IMR-90 (cell line): Measurements from ENCODE around the gene ANG. TPM values are rescaled to one million over a fixed set of nuclear protein-coding genes. Genes with fewer than 3 reads are reported as not detected.

Experiments
- ATAC-seq: fragments of 200-7000 bp; cut with Tn5 transposase; 2 replicates; pipeline ENCODE4 v1.9.1; 2020; ENCODE audit warnings: low read depth, mild to moderate bottlenecking, moderate library complexity
- BruUV-seq: library from RNA; stranded (reverse); fragments of 400-500 nt; replicated peaks from 2 replicates; lab custom pipeline; 2021; lab: Mats Ljungman, UMichigan
- CTCF ChIA-PET: fragments of 300-600 bp; formaldehyde crosslinking; extraction: SDS; loops from one replicate; lab custom pipeline; 2021; ENCODE audit warnings: antibody characterized with exemption; lab: Yijun Ruan, JAX
- POLR2A ChIA-PET: fragments of 300-600 bp; sonication (Branson Sonifier 250); formaldehyde crosslinking; loops from one replicate; lab custom pipeline; 2022; ENCODE audit warnings: antibody characterized with exemption; ENCODE audit not compliant: unreplicated experiment; lab: Charles Lee
- DNase-seq: peaks from one replicate; pipeline ENCODE4 v3.0.0; 2013
- H2AFZ ChIP-seq: replicated peaks from 2 replicates; pipeline ENCODE3; 2013; ENCODE audit warnings: low read length, mild to moderate bottlenecking; ENCODE audit not compliant: poor library complexity
- H2AK5ac ChIP-seq: 2 replicates; pipeline ENCODE4 v1.6.1; 2013; ENCODE audit warnings: low read depth, low read length, inconsistent platforms
- H2AK9ac ChIP-seq: replicated peaks from 2 replicates; pipeline ENCODE3; 2013; ENCODE audit warnings: mild to moderate bottlenecking, low read depth, low read length, moderate library complexity; ENCODE audit not compliant: poor library complexity
- H2BK120ac ChIP-seq: 2 replicates; pipeline ENCODE4 v1.6.1; 2013; ENCODE audit warnings: low read depth, low read length, inconsistent platforms
- H2BK15ac ChIP-seq: 3 replicates; pipeline ENCODE4 v1.6.1; 2013; ENCODE audit warnings: low read depth, low read length, inconsistent platforms
- H2BK20ac ChIP-seq: 2 replicates; pipeline ENCODE4 v1.6.1; 2013; ENCODE audit warnings: low read depth, mild to moderate bottlenecking, inconsistent platforms, low read length, moderate library complexity
- H2BK5ac ChIP-seq: 2 replicates; pipeline ENCODE4 v1.6.1; 2013; ENCODE audit warnings: mild to moderate bottlenecking, low read depth, low read length, inconsistent platforms; ENCODE audit not compliant: poor library complexity, severe bottlenecking
- H3K14ac ChIP-seq: replicated peaks from 2 replicates; pipeline ENCODE4 v1.6.1; 2013; ENCODE audit warnings: low read depth, low read length, inconsistent platforms
- H3K18ac ChIP-seq: 2 replicates; pipeline ENCODE4 v1.6.1; 2013; ENCODE audit warnings: low read depth, low read length, control low read depth
- H3K23ac ChIP-seq: 2 replicates; pipeline ENCODE4 v1.6.1; 2013; ENCODE audit warnings: low read depth, low read length, inconsistent platforms
- H3K27ac ChIP-seq: 2 replicates; pipeline ENCODE4 v1.5.1; 2013; ENCODE audit warnings: mild to moderate bottlenecking, control low read depth, low read length; ENCODE audit not compliant: insufficient read depth
- H3K27me3 ChIP-seq: 2 replicates; pipeline ENCODE4 v1.6.1; 2013; ENCODE audit warnings: low read length; ENCODE audit not compliant: control insufficient read depth, insufficient read depth
- H3K36me3 ChIP-seq: 2 replicates; pipeline ENCODE4 v1.6.1; 2013; ENCODE audit warnings: low read length, mixed read lengths; ENCODE audit not compliant: control insufficient read depth, insufficient read depth
- H3K4ac ChIP-seq: 2 replicates; pipeline ENCODE4 v1.6.1; 2013; ENCODE audit warnings: low read depth, low read length, inconsistent platforms
- H3K4me1 ChIP-seq: 2 replicates; pipeline ENCODE4 v1.6.1; 2013; ENCODE audit warnings: low read length, mixed read lengths; ENCODE audit not compliant: control insufficient read depth, insufficient read depth
- H3K4me2 ChIP-seq: 2 replicates; pipeline ENCODE4 v1.6.1; 2013; ENCODE audit warnings: low read depth, mild to moderate bottlenecking, control low read depth, low read length, moderate library complexity
- H3K4me3 ChIP-seq: 2 replicates; pipeline ENCODE4 v1.5.1; 2013; ENCODE audit warnings: low read depth, mild to moderate bottlenecking, control low read depth, low read length, moderate library complexity; ENCODE audit not compliant: insufficient read depth
- H3K56ac ChIP-seq: 2 replicates; pipeline ENCODE4 v1.6.1; 2013; ENCODE audit warnings: low read length, inconsistent platforms; ENCODE audit not compliant: insufficient read depth; ENCODE audit errors: extremely low read depth
- H3K79me1 ChIP-seq, 2 experiments: 2 replicates each; pipeline ENCODE4 v1.6.1; 2013; ENCODE audit warnings: low read length in 2 of 2, inconsistent platforms in 1 of 2, low read depth in 1 of 2
- H3K9ac ChIP-seq: 2 replicates; pipeline ENCODE4 v1.6.1; 2013; ENCODE audit warnings: low read depth, low read length, control low read depth
- H3K9me1 ChIP-seq: 2 replicates; pipeline ENCODE4 v1.6.1; 2013; ENCODE audit warnings: low read length, inconsistent platforms; ENCODE audit not compliant: insufficient read depth
- H3K9me3 ChIP-seq: 2 replicates; pipeline ENCODE4 v1.6.1; 2013; ENCODE audit warnings: low read length; ENCODE audit not compliant: control insufficient read depth, insufficient read depth
- H4K20me1 ChIP-seq: 2 replicates; pipeline ENCODE4 v1.6.1; 2013; ENCODE audit warnings: low read length, inconsistent platforms; ENCODE audit not compliant: insufficient read depth
- H4K5ac ChIP-seq: 2 replicates; pipeline ENCODE4 v1.6.1; 2013; ENCODE audit warnings: mild to moderate bottlenecking, low read depth, low read length, control low read depth
- H4K8ac ChIP-seq, 2 experiments: 2 replicates each; pipeline ENCODE4 v1.6.1; 2013; ENCODE audit warnings: low read depth in 2 of 2, low read length in 2 of 2, control low read depth in 1 of 2, inconsistent platforms in 1 of 2
- H4K91ac ChIP-seq: 2 replicates; pipeline ENCODE4 v1.6.1; 2013; ENCODE audit warnings: low read depth, low read length, inconsistent platforms; ENCODE audit not compliant: insufficient read depth
- ELK1 ChIP-seq: fragments of 150-350 bp; IDR thresholded peaks from 2 replicates; pipeline ENCODE4 v1.6.1; 2016; ENCODE audit warnings: low read depth, mild to moderate bottlenecking, low read length, moderate library complexity, borderline replicate concordance
- RCOR1 ChIP-seq: IDR thresholded peaks from 2 replicates; pipeline ENCODE4 v1.6.1; 2012; ENCODE audit warnings: mild to moderate bottlenecking, low read length, improper control_type of control experiment; ENCODE audit not compliant: insufficient replicate concordance
- RFX5 ChIP-seq: IDR thresholded peaks from 2 replicates; pipeline ENCODE4 v1.8.0; 2012; ENCODE audit warnings: low read depth, mild to moderate bottlenecking, low read length, moderate library complexity
- USF2 ChIP-seq: fragments of 150-350 bp; IDR thresholded peaks from 2 replicates; pipeline ENCODE4 v1.6.1; 2017; ENCODE audit warnings: mild to moderate bottlenecking, antibody characterized with exemption, low read length, low read depth
- WGBS, 2 experiments: methylation state at CpG; one replicate each; pipeline versions ENCODE4 v1.1.5 to v1.1.7; 2013; ENCODE audit warnings: missing lambda C conversion rate in 2 of 2; ENCODE audit not compliant: insufficient read length in 1 of 2; ENCODE audit errors: extremely low coverage in 2 of 2; 5-methylcytosine and 5-hydroxymethylcytosine counted together
- dilution Hi-C: fragments of 300-500 bp; cut with HindIII; formaldehyde crosslinking; loops from one replicate; pipeline ENCODE4 v1.14.3; 2018; ENCODE audit warnings: low sequenced_read_pairs; ENCODE audit not compliant: unreplicated experiment
- in situ Hi-C: fragments of 300-500 bp; cut with MboI; formaldehyde crosslinking; loops from 3 replicates; pipeline ENCODE4 v1.14.3; 2019; ENCODE audit warnings: low sequenced_read_pairs, inconsistent platforms, mixed read lengths
- intact Hi-C: fragments of 100-400 bp; cut with micrococcal nuclease; formaldehyde crosslinking; loops from 2 replicates; pipeline ENCODE4 v1.10.0; 2022
- polyA plus RNA-seq, 3 experiments: library from polyadenylated mRNA; depleted of rRNA; stranded (reverse); fragments of >200 nt; gene quantifications; 2 replicates each; pipeline ENCODE4 v1.2.3, GENCODE V29; 2012; ENCODE audit warnings: low replicate concordance in 1 of 3
- total RNA-seq: library from RNA; depleted of rRNA; stranded (reverse); fragments of >200 nt; gene quantifications from 2 replicates; pipeline ENCODE4 v1.2.3, GENCODE V29; 2012

ANG gene
- total and polyA plus RNA-seq, 2 of the 4 experiments (the other 2 are of a cell fraction): 3.6 to 4.7 TPM

DNA sequence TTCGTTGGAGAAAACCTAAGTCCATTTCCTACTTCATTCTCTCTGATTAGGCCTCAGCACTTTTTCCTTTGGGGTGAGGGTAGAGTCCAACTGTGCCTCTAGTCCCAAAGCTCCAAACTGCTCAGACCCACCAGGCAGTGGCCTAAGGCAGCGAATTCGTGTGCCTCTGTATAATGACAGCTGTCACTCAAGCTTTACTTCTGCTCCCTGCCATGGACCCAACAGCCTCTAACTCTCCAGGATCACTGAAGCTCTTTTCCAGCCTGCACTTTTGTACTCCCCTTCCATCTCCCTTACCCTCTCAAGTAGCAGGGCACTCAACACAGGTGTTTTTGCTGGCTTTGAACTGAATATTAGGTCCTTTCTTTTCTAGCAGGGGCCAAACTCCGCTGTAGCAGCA lies 32.3 kb upstream of the ANG start:
- Histone ChIP-seq H2AK5ac (no peak overlapping the region), H4K20me1 (no peaks in the 10 kb centered on the region), H3K79me1 (no peaks in the 10 kb centered on the region), H4K91ac (no peak overlapping the region), H2BK5ac (no peak overlapping the region), H4K8ac (no peak overlapping the region), H3K36me3 (no peaks in the 10 kb centered on the region), H3K23ac (no peak overlapping the region), H3K27me3 (peaks cover 24% of the 10 kb centered on the region), H2BK15ac (no peak overlapping the region), H3K9me3 (no peaks in the 10 kb centered on the region; the same call in 1 of the 2 replicates), H3K4me3 (no peak overlapping the region), H3K4me2 (no peak overlapping the region), H3K9ac (no peak overlapping the region), H3K4me1 (no peaks in the 10 kb centered on the region), H2BK120ac (no peak overlapping the region), H2AFZ (no peak overlapping the region), H3K9me1 (no peaks in the 10 kb centered on the region), H3K14ac (no peak overlapping the region), H3K27ac (no peak overlapping the region), H2AK9ac (no peak overlapping the region), H3K18ac (no peak overlapping the region), H4K5ac (no peak overlapping the region), H2BK20ac (no peak overlapping the region), H3K4ac (no peak overlapping the region), H3K56ac (no peak overlapping the region)
- TF ChIP-seq USF2: no peak
- no peak for TF ChIP-seq ELK1
- no peak for TF ChIP-seq RCOR1
- no peak for TF ChIP-seq RFX5
- no TSS peak for BruUV-seq
- dilution Hi-C loops: loop anchor here (25.0 kb wide), 1 partner anchor 119 kb away; no protein-coding TSS in a partner anchor
- in situ Hi-C loops: no loop called here
- no CpG with 5 or more reads among the region's 4 CpGs for WGBS, 2 experiments
- intact Hi-C loops: no loop called here
- ChIA-PET POLR2A (no interaction called here), CTCF (no interaction called here)
- DNase-seq: no peak
- ATAC-seq: no peak
